ENCODE measurements around the gene PLCB3.

Gene PLCB3

DNA sequence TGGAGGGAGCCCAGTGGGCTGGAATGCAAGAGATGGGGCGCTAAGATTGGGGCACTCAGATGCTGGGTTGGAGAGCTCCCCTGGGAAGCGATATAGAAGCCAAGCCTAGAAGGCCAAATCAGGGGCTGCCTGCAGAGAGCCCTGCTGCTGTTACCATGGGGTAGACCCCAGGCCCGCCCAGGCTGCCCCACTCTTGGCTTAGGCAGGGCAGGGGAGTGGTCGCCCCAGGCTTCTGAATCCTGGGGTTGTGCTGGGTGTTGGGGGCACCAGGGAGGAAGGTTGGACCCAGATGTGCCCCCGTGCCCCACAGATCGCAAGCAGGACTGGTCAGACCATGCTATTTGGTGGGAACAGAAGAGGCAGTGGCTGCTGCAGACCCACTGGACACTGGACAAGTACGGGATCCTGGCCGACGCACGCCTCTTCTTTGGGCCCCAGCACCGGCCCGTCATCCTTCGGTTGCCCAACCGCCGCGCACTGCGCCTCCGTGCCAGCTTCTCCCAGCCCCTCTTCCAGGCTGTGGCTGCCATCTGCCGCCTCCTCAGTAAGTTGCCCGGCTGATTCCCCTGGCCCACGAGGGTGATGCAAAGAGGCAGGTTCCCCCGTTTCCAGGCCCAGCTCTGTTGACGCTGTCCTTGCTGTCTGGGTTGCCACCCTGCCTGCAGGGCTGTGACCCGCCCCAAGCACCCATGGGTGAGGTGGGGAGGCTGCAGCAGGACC lies 40.9 kb upstream of the PLCB3 start:
- Mint-ChIP-seq H3K4me1 (peaks cover 34% of the 10 kb centered on the region), H3K36me3 (ENCODE audit: insufficient read depth) (peaks cover 33% of the 10 kb centered on the region), H3K9me3 (no peaks in the 10 kb centered on the region), H3K27ac (ENCODE audit: low read depth) (no peak overlapping the region), H3K4me3 (no peak overlapping the region), H3K27me3 (no peaks in the 10 kb centered on the region)
- no peak for DNase-seq (ENCODE audit: low spot score in 2 of 2)
- ATAC-seq (replicated peaks; ENCODE audit: extremely low read depth, poor library complexity, severe bottlenecking), result no peak

GRCh38 chr11:64211181-64211872 lies 40.0 kb upstream of the PLCB3 start:
- Mint-ChIP-seq H3K4me1 (peaks cover 34% of the 10 kb centered on the region), H3K36me3 (ENCODE audit: insufficient read depth) (peaks cover 38% of the 10 kb centered on the region), H3K9me3 (no peaks in the 10 kb centered on the region), H3K27me3 (no peaks in the 10 kb centered on the region), H3K27ac (ENCODE audit: low read depth) (no peak overlapping the region), H3K4me3 (no peak overlapping the region)
- ATAC-seq (replicated peaks; ENCODE audit: extremely low read depth, poor library complexity, severe bottlenecking), result no peak
- no peak for DNase-seq (ENCODE audit: low spot score in 2 of 2)

DNA sequence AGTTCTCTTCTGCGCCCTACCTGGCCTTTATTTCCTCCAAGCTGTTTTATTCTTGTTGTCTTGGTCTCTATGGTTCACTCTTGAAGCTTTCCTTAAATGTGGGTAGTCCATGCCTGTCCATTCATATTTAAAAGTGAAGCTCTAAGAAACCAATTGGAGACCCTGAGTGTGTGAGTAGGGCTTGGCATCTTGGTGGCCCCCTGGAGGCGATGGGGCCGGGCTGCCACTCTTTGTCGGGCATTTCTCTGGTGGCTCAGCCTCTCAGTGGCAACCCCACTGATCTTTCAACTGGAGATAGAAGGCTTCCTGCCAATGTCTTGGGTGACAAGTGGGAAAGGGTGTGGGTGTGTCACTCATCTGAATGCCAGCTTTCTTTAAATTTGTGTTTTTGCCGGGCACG lies 34.5 kb upstream of the PLCB3 start:
- DNase-seq (ENCODE audit: low spot score in 2 of 2) (no peak), ATAC-seq (replicated peaks; ENCODE audit: extremely low read depth, poor library complexity, severe bottlenecking) (no peak)
- H3K4me3 Mint-ChIP-seq, result no peak overlapping the region
- H3K4me1 Mint-ChIP-seq, result peaks cover 18% of the 10 kb centered on the region
- peaks cover 64% of the 10 kb centered on the region for H3K36me3 Mint-ChIP-seq (ENCODE audit: insufficient read depth)
- no peaks in the 10 kb centered on the region for H3K9me3 Mint-ChIP-seq
- no peak overlapping the region for H3K27ac Mint-ChIP-seq (ENCODE audit: low read depth)
- no peaks in the 10 kb centered on the region for H3K27me3 Mint-ChIP-seq

DNA sequence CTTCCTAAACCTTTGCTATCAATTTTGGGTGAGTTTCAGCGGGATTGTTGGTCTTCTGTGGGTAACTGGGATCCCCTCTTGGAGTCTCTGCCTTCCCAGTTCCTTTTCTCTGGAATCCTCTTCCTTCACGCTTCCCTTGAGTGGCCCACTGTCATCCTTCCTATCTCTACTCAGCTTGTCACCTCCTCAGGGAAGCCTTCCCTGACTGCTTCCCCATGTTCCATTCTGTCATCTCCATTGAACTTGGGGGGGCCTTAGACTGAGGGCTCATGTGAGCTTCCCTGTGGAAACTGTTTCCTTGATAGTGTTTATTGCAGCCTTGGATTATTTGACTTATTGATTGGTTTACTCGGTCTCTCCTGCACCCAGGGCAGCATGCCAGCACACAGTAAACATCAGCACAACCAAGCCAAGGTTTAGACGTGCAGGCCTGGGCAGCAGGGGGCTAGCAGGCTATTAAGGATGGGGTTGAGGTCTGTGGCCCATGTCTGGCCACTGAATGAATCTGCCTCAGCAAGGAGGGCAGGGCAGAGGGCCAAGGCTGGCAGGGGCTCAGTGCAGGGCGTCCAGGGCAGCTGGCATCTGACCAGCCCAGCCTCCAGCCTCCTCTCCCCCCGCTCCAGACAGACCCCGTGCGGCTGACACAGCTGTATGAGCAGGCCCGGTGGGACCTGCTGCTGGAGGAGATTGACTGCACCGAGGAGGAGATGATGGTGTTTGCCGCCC lies 32.5 kb upstream of the PLCB3 start:
- no peak for DNase-seq (ENCODE audit: low spot score in 2 of 2)
- H3K27me3 Mint-ChIP-seq, result no peaks in the 10 kb centered on the region
- no peak overlapping the region for H3K27ac Mint-ChIP-seq (ENCODE audit: low read depth)
- H3K4me1 Mint-ChIP-seq, result peaks cover 8% of the 10 kb centered on the region
- ATAC-seq (replicated peaks; ENCODE audit: extremely low read depth, poor library complexity, severe bottlenecking), result no peak
- peaks cover 58% of the 10 kb centered on the region for H3K36me3 Mint-ChIP-seq (ENCODE audit: insufficient read depth)
- H3K4me3 Mint-ChIP-seq, result no peak overlapping the region
- H3K9me3 Mint-ChIP-seq, result no peaks in the 10 kb centered on the region

DNA sequence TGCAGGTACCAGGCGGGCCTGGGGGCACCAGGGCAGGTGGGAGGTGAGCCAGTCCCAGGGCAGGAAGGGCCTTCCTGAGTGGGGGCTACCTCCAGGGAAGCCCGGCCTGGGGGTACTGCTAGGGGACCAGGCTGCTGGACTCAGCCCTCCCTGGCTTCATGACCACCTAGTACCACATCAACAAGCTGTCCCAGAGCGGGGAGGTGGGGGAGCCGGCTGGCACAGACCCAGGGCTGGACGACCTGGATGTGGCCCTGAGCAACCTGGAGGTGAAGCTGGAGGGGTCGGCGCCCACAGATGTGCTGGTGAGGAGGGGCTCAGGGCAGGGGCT lies 32.0 kb upstream of the PLCB3 start:
- no peak overlapping the region for H3K27ac Mint-ChIP-seq (ENCODE audit: low read depth)
- H3K4me1 Mint-ChIP-seq, result peaks cover 8% of the 10 kb centered on the region
- no peak overlapping the region for H3K4me3 Mint-ChIP-seq
- DNase-seq (ENCODE audit: low spot score in 2 of 2) (no peak), ATAC-seq (replicated peaks; ENCODE audit: extremely low read depth, poor library complexity, severe bottlenecking) (no peak)
- H3K27me3 Mint-ChIP-seq, result no peaks in the 10 kb centered on the region
- no peaks in the 10 kb centered on the region for H3K9me3 Mint-ChIP-seq
- peaks cover 57% of the 10 kb centered on the region for H3K36me3 Mint-ChIP-seq (ENCODE audit: insufficient read depth)

- H3K4me3 Mint-ChIP-seq, result no peak overlapping the region
- H3K36me3 Mint-ChIP-seq (ENCODE audit: insufficient read depth), result peaks cover 56% of the 10 kb centered on the region
- no peak for DNase-seq (ENCODE audit: low spot score in 2 of 2)
- no peaks in the 10 kb centered on the region for H3K27me3 Mint-ChIP-seq
- peaks cover 8% of the 10 kb centered on the region for H3K4me1 Mint-ChIP-seq
- no peak overlapping the region for H3K27ac Mint-ChIP-seq (ENCODE audit: low read depth)
- H3K9me3 Mint-ChIP-seq, result no peaks in the 10 kb centered on the region
- ATAC-seq (replicated peaks; ENCODE audit: extremely low read depth, poor library complexity, severe bottlenecking), result no peak
Observed at GRCh38 chr11:64219755-64220154, 31.6 kb upstream of the PLCB3 start.

DNA sequence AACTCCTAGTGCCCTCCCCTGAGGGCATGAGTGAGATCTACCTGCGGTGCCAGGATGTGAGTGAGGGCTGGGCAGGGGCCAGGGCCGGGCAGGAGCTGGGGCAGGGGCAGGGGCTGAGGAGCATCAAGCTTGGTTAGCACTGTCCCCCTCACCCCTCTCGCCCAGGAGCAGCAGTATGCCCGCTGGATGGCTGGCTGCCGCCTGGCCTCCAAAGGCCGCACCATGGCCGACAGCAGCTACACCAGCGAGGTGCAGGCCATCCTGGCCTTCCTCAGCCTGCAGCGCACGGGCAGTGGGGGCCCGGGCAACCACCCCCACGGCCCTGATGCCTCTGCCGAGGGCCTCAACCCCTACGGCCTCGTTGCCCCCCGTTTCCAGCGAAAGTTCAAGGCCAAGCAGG lies 31.1 kb upstream of the PLCB3 start:
- no peak for ATAC-seq (replicated peaks; ENCODE audit: extremely low read depth, poor library complexity, severe bottlenecking)
- no peak overlapping the region for H3K4me3 Mint-ChIP-seq
- H3K36me3 Mint-ChIP-seq (ENCODE audit: insufficient read depth), result peaks cover 53% of the 10 kb centered on the region
- no peaks in the 10 kb centered on the region for H3K9me3 Mint-ChIP-seq
- H3K27me3 Mint-ChIP-seq, result no peaks in the 10 kb centered on the region
- peaks cover 12% of the 10 kb centered on the region for H3K4me1 Mint-ChIP-seq
- no peak overlapping the region for H3K27ac Mint-ChIP-seq (ENCODE audit: low read depth)
- no peak for DNase-seq (ENCODE audit: low spot score in 2 of 2)

GRCh38 chr11:64220798-64221197 lies 30.5 kb upstream of the PLCB3 start:
- DNase-seq (ENCODE audit: low spot score in 2 of 2) (no peak), ATAC-seq (replicated peaks; ENCODE audit: extremely low read depth, poor library complexity, severe bottlenecking) (no peak)
- peaks cover 17% of the 10 kb centered on the region for H3K4me1 Mint-ChIP-seq
- H3K36me3 Mint-ChIP-seq (ENCODE audit: insufficient read depth), result peaks cover 52% of the 10 kb centered on the region
- no peaks in the 10 kb centered on the region for H3K27me3 Mint-ChIP-seq
- H3K9me3 Mint-ChIP-seq, result no peaks in the 10 kb centered on the region
- no peak overlapping the region for H3K4me3 Mint-ChIP-seq
- no peak overlapping the region for H3K27ac Mint-ChIP-seq (ENCODE audit: low read depth)

GRCh38 chr11:64222651-64223000 lies 28.7 kb upstream of the PLCB3 start:
- H3K36me3 Mint-ChIP-seq (ENCODE audit: insufficient read depth), result peaks cover 38% of the 10 kb centered on the region
- ATAC-seq (replicated peaks; ENCODE audit: extremely low read depth, poor library complexity, severe bottlenecking) (no peak), DNase-seq (ENCODE audit: low spot score in 2 of 2) (no peak)
- H3K27ac Mint-ChIP-seq (ENCODE audit: low read depth), result no peak overlapping the region
- no peak overlapping the region for H3K4me3 Mint-ChIP-seq
- no peaks in the 10 kb centered on the region for H3K27me3 Mint-ChIP-seq
- H3K9me3 Mint-ChIP-seq, result no peaks in the 10 kb centered on the region
- H3K4me1 Mint-ChIP-seq, result peaks cover 30% of the 10 kb centered on the region

GRCh38 chr11:64223001-64223651 lies 28.2 kb upstream of the PLCB3 start:
- Mint-ChIP-seq H3K4me1 (peaks cover 34% of the 10 kb centered on the region), H3K4me3 (no peak overlapping the region), H3K27ac (ENCODE audit: low read depth) (no peak overlapping the region), H3K36me3 (ENCODE audit: insufficient read depth) (peaks cover 33% of the 10 kb centered on the region), H3K9me3 (no peaks in the 10 kb centered on the region), H3K27me3 (no peaks in the 10 kb centered on the region)
- no peak for ATAC-seq (replicated peaks; ENCODE audit: extremely low read depth, poor library complexity, severe bottlenecking)
- no peak for DNase-seq (ENCODE audit: low spot score in 2 of 2)

DNA sequence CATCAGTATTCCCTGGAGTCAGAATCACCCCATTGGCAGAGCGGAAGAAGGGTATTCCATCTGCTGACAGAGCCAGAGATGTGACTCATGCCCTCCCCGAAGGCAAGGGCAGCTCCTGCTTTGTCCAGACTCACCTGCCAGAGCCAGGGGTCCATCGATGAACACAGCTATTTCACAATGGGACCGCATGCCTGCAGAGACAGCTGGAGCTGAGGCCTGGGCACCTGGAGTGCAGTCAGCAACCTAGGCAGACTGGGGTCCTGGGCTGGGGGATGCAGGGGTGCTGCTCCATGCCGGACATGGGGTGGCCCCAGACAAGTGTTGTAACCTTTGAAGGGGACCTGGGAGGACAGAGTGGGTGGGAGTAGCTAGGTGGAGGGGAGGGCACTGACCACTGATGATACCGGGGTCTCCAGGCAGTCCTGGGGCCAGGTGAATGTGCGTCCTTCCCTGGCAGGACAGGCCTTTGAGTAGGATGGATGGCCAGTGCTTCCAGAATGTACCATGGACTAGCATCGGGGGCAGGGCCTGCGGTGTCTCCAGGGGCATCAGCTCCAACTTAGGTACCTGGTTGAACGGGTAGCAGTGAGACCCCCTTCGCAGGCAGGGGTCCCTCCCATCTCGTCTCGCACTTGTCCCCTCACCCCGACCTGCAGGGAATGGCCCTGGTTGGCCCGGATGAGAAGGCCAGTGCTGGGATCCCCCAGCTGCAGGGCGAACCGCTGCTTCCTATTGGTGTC lies 27.0 kb upstream of the PLCB3 start:
- Mint-ChIP-seq H3K4me3 (peak overlapping the region; percentile 88), H3K27ac (ENCODE audit: low read depth) (no peak overlapping the region), H3K36me3 (ENCODE audit: insufficient read depth) (peaks cover 25% of the 10 kb centered on the region), H3K27me3 (no peaks in the 10 kb centered on the region), H3K9me3 (no peaks in the 10 kb centered on the region), H3K4me1 (peaks cover 27% of the 10 kb centered on the region)
- no peak for ATAC-seq (replicated peaks; ENCODE audit: extremely low read depth, poor library complexity, severe bottlenecking)
- no peak for DNase-seq (ENCODE audit: low spot score in 2 of 2)

GRCh38 chr11:64224891-64225607 lies 26.3 kb upstream of the PLCB3 start:
- Mint-ChIP-seq H3K4me3 (peak overlapping the region; percentile 88), H3K27ac (ENCODE audit: low read depth) (peak overlapping the region; percentile 91), H3K27me3 (no peaks in the 10 kb centered on the region), H3K4me1 (peaks cover 34% of the 10 kb centered on the region), H3K36me3 (ENCODE audit: insufficient read depth) (peaks cover 22% of the 10 kb centered on the region), H3K9me3 (no peaks in the 10 kb centered on the region)
- DNase-seq (ENCODE audit: low spot score in 2 of 2) (no peak), ATAC-seq (replicated peaks; ENCODE audit: extremely low read depth, poor library complexity, severe bottlenecking) (no peak)

All from central memory CD8-positive, alpha-beta T cell (primary cell).